NCI-H1694 treated with DMSO at 0.1 percent for 48 hours (cell line): ENCODE measurements around the gene FRY.

ENCODE experiments used
- DNase-seq: peaks from one replicate; lab custom pipeline; 2025; lab: John Stamatoyannopoulos, UW

FRY gene

DNA sequence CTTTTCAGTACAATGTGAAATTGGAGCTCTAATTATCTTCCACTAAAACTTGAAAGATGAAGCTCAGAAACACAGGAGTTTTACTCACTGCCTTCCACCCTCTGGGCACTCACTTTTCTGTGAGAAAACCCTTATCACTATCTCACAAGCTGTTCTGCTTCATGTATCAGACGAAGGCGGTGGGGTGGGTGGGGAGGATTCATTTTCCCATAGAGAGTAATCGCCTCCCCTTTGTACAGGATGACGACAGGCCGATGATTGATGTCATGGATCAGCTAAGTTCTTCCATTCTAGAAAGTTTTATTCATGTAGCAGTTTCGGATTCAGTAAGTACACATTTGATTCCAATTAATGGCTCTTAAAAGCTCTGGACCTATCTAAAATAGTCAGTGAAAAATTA lies 143.7 kb downstream of the FRY start:
- no peak for DNase-seq

DNA sequence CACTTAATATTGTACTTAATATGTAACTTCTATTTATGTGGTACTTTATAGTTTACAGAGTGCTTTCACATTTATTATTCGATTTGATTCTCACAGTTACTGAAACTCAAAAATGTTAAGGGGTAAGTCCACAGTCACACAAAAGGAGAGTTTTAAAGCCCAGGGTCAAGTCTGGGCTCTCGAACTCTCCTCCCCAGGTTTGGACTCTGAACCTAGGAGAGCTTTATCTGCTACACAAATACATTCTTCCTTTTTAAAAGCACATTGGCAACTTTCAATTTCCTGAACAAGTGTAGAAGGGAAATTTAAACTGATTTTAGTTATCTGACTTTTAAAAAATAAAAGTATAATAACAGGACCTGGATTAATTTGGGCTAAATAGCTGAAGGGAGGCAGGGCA lies 144.4 kb downstream of the FRY start:
- DNase-seq, result no peak

DNA sequence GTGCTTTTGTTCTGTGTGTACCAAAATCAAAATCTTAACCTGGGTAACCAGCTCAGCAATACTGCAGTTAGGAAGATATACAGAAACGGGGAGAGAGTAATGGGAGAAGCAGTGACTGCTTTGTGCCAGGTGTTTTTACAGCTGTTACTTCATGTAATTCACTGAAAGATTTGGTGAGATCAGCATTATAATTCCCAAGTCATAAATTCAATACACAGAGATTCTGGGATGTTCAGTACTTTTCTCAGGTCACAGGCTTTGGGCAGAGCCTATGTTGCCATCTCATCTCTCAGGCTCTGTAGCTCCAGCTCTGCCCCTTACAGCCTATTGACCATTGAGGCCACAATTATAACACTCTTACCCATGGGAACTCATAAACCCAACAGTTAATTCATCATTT lies 145.1 kb downstream of the FRY start:
- no peak for DNase-seq

DNA sequence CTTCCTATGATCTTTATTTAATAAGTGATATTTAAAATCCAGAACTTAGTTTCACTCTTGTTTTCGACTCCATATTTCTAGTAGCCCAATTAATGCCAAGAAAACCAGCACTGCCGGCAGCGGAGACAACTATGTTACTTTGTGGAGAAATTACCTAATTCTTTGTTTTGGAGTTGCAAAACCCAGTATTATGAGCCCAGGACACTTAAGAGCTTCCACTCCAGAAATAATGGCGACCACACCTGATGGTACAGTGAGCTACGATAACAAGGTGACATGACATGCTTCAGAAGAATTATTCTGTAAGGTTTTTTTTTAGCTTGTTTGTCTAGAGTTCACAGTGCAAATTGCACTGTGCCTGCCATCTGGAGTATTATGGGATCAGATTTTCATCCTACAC lies 147.2 kb downstream of the FRY start:
- no peak for DNase-seq

DNA sequence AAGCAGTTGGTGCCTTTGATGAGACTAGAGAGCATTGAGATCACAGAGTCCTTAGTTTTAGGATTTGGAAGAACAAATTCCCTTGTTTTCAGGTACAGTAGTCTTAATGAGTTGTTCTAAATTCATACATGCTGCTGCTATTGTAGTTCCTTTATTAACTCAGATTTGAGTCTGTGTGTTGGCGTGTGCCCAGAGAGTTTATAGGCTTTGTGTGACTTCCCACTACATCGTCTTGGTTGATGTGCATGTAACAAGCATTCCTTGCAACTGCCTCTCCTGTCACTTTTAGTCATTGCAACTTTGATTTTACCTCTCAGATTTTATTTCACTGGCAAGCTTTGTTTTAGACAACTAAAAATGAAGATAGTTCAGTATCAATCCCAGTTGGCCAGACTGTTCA lies 148.1 kb downstream of the FRY start:
- no peak for DNase-seq

DNA sequence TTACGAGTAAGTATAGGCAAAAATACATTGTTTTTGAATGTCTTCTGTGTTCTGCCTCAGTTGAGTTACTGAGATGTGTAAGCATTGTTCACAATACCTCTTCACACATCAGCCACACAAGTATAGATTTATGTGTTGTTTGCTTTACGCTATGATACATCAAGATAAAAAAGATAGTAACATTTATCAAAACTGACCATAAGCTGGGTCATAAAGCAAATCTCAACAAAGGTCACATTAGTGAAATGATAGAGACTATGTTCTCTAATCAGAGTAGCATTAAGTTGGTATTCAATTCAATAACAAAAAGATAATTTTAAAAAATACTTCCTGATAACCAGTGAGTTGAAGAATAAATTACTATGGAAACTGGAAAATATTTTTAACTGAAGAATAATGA lies 156.1 kb downstream of the FRY start:
- DNase-seq, result no peak

DNA sequence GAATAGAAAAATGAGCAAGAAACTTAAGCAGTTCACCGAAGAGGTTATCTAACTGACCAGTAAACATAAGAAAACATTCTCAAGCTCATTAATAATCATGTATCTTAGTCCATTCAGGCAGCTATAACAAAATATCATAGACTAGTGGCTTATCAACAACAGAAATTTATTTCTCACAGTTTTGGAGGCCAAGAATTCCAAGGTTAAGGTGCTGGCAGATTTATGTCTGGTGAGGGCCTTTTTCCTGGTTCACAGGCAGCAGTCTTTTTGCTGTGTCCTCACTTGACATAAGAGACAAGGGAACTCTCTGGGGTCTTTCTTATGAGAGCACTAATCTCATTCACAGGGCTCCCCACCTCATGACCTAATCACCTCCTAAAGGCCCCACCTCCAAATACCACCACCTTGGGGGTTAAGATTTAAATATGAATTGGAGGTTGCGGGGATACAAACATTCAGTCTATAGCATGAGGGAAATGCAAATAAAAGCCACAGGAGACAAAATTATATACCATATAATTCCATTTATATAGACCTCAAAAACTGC lies 160.0 kb downstream of the FRY start:
- no peak for DNase-seq

DNA sequence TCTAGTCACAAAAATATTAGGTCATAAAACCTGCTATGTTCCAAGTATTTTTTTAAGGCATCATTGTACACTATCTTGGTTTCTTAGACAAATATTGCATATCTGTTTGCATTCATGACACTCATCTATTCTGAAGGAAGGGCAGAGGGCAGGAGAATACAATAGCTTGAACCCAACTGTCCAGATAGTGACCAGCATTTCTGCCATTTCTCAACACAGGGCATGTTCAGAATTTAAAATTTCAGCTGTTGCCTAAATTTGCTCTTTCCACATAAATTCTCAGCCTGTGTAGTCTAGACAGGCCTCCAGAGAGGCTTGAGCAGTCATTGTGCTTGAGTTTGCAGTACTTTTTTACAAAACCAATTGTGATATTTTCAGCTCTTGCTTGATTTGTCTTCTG lies 164.1 kb downstream of the FRY start:
- no peak for DNase-seq

DNA sequence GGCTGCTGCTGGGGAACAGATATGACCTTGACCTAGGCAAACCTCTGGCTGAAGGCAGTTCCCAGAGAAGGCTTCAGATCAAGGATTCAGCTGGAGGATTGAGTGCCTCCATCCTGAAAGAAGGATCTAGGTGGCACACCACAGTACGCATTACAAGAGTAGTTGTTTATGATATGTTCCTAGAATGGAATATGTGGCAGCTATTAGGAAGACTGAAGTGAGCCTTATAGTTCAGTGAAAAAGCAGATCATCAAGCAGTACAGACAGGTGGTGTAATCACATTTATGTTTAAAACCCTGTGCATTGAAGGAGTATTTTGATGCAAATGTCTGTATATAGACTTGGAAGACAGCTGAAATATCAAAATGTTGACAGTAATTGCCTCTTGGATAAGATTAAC lies 167.6 kb downstream of the FRY start:
- no peak for DNase-seq

DNA sequence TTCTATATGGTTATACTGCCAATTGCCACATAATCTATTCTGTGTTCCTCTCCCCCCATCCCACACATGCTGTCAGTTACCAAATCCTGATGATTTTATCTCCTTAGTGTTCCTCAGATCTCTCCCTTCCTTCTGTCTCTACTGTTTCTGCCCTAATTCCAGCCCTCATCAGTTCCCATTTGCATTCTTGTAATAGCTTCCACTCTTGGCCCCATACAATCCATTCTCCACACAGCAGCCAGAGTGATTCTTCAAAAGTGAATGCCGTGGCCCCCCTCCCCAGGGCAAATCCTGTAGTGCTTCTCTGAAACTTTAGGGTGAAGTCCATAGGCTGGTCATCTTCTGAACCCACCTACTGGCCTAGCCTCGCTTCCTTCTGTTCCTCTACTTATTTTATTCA lies 169.2 kb downstream of the FRY start:
- DNase-seq, result no peak

DNA sequence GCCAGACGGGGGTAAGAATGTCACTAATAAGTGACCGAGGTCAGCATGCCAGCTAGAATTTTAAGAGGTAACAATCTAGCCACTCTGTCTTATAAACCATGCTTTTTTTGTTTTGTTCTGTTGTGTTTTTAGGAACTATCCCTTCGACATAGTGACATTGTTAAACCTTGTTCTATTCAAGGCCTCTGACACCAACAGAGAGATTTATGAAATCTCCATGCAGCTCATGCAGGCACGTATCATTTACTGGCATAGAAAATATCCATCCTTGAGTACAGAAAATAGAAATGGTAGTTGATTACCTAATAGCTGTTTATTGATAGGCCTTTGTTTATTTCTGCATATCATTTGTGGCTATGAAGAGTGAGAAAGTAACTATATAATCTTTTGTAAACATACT lies 170.2 kb downstream of the FRY start:
- no peak for DNase-seq

DNA sequence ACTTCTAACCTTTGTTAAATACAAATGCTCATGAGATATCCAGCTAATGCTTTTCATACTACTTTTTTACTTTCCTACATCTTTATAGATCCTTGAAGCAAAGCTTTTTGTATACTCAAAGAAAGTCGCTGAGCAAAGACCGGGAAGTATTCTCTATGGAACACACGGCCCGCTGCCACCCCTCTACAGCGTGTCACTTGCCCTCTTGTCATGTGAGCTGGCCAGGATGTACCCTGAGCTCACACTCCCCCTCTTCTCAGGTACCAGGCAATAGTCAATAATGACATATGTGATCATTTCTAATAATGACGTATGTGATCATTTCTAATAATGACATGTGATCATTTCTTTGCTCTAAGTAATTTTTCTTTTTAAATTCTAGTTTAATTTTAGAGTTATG lies 170.7 kb downstream of the FRY start:
- no peak for DNase-seq

DNA sequence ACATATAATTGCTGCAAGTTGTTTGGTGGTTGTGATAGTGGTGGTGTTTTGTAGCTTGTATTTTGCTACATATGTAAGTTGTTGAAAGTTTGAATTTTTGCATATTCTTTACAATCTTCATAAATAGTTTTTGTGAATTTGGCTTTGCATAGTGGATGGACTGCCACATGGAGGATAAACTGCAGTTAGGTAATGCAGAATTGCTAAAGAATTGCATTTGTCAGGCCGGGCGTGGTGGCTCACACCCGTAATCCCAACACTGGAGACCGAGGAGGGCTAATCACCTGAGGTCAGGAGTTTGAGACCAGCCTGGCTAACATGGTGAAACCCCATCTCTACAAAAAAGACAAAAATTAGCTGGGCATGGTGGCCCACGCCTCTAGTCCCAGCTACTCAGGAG lies 171.6 kb downstream of the FRY start:
- DNase-seq, result no peak

DNA sequence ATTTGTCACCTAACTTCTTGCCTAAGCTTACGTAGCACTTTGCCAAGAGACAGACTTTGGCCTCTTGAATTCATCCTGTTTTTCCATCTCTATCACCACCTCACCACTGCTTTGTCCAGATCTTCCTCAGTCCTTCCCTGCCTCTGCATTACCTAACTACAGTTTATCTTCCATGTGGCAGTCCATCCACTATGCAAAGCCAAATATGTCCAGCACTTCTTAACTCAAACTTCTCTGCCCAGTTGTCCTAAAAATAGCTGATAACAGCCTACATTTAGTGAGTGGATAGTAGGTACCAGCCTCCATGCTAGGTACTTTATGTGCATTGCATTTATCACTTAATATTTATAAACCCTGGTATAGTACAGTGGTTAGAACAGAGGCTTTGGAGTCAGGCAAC lies 172.2 kb downstream of the FRY start:
- DNase-seq, result no peak

DNA sequence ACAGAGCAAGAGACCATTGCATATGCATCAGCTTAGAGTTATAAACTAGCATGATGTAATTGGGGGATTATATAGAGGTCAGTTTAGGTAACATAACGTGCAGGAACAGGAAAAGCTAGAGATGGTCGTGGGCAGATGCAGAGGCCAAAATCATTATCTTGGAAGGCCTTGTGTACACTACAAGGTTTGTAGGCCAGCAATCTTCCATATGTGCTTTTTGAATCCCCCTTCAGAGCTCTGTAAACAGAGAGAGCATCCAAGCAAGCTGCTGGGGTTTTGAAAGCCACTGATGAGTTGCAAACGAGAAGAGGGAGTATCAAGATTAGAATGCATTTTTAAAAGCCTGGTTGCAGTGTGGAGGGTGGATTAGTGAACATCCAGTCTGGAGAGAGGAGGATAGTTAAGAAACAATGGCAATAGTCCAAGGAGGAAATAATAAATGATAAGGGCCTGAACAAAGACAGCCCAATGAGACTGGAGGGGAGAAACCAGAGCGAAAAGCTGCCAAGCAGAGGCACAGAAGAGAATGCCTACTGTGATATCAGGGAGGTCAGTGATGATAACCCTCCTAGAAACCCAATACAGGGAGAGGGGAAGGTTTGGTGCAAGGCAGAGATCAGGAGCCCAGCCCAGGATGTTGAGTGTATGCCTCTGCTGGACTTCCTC lies 174.0 kb downstream of the FRY start:
- DNase-seq, result no peak

DNA sequence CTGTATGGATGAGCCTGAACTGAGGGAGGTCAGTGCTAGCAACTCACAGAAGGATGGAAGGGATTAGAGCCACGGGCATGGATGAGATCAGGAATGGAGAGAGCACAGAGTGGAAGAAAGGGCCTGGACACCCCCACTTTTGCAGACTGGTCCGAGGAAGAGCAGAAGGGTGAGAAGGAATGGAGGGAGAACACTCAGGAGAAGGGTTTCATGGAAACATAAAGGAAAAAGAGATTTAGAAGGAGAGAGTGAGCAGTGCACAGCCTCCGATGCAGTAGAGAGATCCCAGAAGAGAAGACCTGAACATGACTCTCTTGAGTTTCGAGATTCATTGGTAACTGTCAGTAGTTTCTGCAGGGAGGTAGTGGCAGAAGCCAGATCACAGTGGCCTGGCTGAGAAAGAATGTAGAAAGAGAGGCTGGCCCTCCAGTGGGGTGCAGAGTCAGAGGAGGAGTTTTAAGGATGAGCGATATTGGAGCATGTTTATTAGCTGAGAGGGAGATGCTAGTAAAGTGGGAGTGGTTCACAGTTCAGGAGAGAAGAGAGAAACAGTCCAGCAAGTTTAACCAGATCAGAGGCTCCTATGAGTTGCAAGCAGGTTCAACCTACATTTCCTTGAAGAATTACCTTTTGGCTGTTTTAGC lies 174.6 kb downstream of the FRY start:
- no peak for DNase-seq

DNA sequence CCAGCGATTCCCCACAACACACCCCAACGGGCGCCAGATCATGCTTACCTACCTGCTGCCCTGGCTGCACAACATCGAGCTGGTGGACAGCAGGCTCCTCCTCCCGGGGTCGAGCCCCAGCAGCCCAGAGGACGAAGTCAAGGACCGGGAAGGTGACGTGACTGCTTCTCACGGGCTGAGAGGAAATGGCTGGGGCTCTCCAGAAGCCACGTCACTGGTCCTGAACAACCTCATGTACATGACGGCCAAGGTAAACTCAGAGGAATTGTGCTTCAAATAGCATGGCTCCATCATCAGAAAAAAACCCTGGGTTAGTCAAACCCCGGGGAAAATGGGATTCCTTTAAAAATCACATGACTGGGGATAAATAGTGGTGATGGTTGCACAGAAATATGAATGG lies 177.3 kb downstream of the FRY start:
- no peak for DNase-seq

DNA sequence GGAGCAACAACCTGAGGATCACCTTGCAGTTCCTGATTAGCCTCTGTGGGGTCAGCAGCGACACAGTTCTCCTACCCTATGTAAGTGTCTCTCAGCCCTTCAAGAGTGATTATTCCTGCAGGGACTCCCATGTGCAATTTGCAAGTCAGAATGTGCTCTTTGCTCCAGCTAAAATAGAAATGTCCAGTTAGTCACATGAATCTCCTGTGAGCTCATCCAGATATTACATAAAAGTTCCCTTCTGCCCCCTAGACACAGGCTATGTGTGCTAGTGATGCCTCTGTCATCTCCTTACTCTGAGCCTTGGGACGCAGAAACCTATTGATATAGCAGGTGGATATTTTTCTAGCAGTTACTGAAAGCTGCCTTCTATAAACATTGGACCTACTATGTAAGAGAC lies 178.1 kb downstream of the FRY start:
- DNase-seq, result no peak

DNA sequence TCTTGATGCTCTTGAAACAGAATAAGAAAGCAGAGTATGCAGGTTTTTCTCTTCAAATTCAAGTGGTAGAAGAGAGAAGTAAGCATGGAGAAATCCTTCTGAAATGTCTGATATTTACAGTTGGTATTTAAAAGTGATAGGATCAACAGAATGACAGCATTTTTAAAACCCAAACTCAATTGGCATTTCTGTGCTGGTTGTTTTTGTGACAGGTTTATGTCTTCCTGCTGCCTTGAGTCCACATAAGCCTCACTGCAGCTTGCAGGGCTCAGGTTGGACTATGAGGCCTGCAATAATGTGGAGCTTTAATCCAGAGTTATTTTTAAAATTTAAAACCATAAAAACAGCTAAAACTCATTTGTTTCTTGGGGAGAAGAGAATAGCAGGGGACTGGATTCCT lies 178.5 kb downstream of the FRY start:
- DNase-seq, result no peak

DNA sequence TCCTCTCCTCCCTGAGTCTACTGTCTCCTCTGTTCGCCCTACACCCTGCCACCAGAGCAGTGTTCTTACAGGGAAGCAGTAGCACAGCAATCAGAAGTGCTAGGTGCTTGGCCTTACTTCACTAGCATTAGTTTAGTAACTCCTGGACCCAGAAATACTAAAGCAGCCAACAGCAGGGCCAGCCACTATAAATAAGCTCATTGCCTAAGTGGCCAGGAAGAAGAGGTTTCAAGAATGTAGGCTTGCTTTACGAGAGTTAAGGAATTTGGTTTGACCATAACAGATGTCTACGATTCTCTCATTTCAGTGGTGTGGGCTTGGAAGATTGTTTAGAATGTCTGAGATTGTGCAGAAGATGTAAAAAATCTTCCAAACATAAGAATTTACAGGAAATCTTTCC lies 180.2 kb downstream of the FRY start:
- DNase-seq, result no peak

DNA sequence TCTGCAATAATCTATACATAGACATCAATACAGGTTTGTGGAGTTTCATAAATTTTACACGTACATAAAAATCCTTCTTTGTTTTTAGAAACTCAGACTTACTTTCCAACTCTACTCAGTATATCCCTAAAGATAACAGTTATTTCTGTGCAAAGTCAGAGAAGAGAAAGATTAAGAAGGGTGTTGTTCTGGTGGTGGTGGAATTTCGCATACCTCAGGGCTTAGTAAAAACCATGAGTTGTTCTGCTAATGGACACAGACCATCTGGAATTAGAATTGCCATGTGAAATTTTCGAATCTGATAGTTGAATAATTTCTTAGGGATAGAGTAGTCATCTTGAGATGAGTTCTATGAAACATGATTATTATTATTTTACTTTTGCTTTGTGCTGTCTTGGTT lies 180.8 kb downstream of the FRY start:
- no peak for DNase-seq

DNA sequence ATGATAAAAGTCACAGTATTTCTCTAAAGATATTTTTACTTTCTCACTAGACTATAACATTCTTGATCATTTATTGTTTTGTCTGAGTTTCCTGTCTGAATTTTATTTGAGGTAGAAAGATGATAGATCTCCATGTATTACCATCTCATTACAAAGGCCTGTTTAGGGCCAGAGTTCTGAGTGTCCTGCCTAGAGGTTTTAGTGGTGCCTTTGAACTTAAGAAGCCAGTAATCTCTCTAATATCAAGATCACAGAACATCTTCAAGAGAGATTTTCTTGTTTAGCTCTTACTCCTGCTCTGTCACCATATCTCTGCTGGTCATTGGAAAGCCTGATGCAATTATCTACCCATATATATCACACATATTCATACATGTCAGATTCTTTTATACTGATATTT lies 182.1 kb downstream of the FRY start:
- no peak for DNase-seq

DNA sequence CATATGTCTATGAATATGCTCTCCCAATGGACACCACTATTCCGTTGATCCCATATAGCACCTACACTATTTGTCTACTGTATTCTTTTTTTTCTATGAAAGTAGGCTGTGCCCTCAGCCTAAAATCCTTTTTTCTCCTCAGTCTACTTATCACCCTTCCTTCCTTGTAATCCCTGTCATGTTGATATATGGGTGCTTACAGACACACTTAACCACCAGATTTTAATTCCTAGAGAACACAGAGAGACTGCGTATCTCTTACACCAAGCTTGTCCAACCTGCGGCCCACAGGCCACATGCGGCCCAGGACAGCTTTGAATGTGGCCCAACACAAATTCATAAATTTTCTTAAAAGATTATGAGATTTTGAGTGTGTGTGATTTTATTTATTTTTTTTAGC lies 182.5 kb downstream of the FRY start:
- DNase-seq, result no peak

DNA sequence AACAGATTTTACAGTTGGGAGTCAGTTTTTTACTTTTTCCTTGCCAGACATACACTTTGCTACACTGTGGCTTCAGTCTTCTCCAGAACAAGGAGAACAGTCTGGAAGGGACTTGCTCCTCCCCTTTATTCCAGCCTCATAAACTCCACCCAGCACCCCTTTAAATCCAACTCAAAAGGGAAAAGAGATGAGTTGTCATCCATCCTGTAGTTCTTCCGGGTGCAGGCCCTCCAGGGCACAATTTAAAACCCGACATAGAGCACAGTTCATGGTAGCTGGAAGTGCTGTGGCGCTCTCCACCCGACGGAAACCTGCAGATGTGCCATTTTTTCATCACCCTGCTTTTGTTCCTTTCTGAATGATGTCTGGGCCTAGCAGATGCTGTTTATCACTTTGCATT lies 184.7 kb downstream of the FRY start:
- no peak for DNase-seq
